ENCODE measurements around the gene GALNTL6. TPM values are rescaled to one million over a fixed set of nuclear protein-coding genes. Genes with fewer than 3 reads are reported as not detected.

The GALNTL6 gene
- total RNA-seq, 2 donors from 2014 or later = 0.19 to 0.20 TPM

- TF ChIP-seq CTCF (IDR thresholded peaks at IDR 0.05) = no peak
- no peak for DNase-seq
- H3K9me3 ChIP-seq = no peaks in the 10 kb centered on the region
- H3K4me1 ChIP-seq = no peaks in the 10 kb centered on the region
- H3K27ac ChIP-seq = no peak overlapping the region
- intact Hi-C loops (cut with DNase I) = no loop called here
- H3K4me3 ChIP-seq = no peak overlapping the region
- no peaks in the 10 kb centered on the region for H3K36me3 ChIP-seq
- no peak overlapping the region for H3K9ac ChIP-seq (ENCODE audit: low read depth in 2 of 2, low read length in 2 of 2)
- H3K27me3 ChIP-seq = no peaks in the 10 kb centered on the region
Observed at GRCh38 chr4:172578712-172579111, 765.5 kb downstream of the GALNTL6 start.

- Histone ChIP-seq H3K4me1 (no peaks in the 10 kb centered on the region), H3K36me3 (no peaks in the 10 kb centered on the region), H3K9me3 (no peaks in the 10 kb centered on the region), H3K9ac (ENCODE audit: low read depth in 2 of 2, low read length in 2 of 2) (no peak overlapping the region), H3K27me3 (no peaks in the 10 kb centered on the region), H3K27ac (no peak overlapping the region), H3K4me3 (no peak overlapping the region)
- intact Hi-C loops (cut with DNase I) = no loop called here
- no peak for TF ChIP-seq CTCF (IDR thresholded peaks at IDR 0.05)
- DNase-seq = no peak
Observed at GRCh38 chr4:172584816-172585215, 771.6 kb downstream of the GALNTL6 start.

- Histone ChIP-seq H3K27me3 (no peaks in the 10 kb centered on the region), H3K4me1 (no peaks in the 10 kb centered on the region), H3K9ac (ENCODE audit: low read depth in 2 of 2, low read length in 2 of 2) (no peak overlapping the region), H3K9me3 (no peaks in the 10 kb centered on the region), H3K27ac (no peak overlapping the region), H3K36me3 (no peaks in the 10 kb centered on the region), H3K4me3 (no peak overlapping the region)
- peak; percentile 32 for TF ChIP-seq CTCF (IDR thresholded peaks at IDR 0.05)
- no peak for DNase-seq
- intact Hi-C loops (cut with DNase I) = no loop called here
Observed at GRCh38 chr4:172596206-172596605, 783.0 kb downstream of the GALNTL6 start.

- Histone ChIP-seq H3K4me1 (no peaks in the 10 kb centered on the region), H3K27me3 (no peaks in the 10 kb centered on the region), H3K9me3 (no peaks in the 10 kb centered on the region), H3K9ac (ENCODE audit: low read depth in 2 of 2, low read length in 2 of 2) (no peak overlapping the region), H3K27ac (no peak overlapping the region), H3K4me3 (no peak overlapping the region), H3K36me3 (no peaks in the 10 kb centered on the region)
- intact Hi-C loops (cut with DNase I) = no loop called here
- no peak for TF ChIP-seq CTCF (IDR thresholded peaks at IDR 0.05)
- no peak for DNase-seq
Observed at GRCh38 chr4:172599554-172599953, 786.4 kb downstream of the GALNTL6 start.

- no peak for TF ChIP-seq CTCF (IDR thresholded peaks at IDR 0.05)
- intact Hi-C loops (cut with DNase I) = no loop called here
- H3K27me3 ChIP-seq = no peaks in the 10 kb centered on the region
- H3K36me3 ChIP-seq = no peaks in the 10 kb centered on the region
- H3K27ac ChIP-seq = no peak overlapping the region
- H3K9ac ChIP-seq (ENCODE audit: low read depth in 2 of 2, low read length in 2 of 2) = no peak overlapping the region
- no peak for DNase-seq
- no peak overlapping the region for H3K4me3 ChIP-seq
- H3K4me1 ChIP-seq = no peaks in the 10 kb centered on the region
- H3K9me3 ChIP-seq = no peaks in the 10 kb centered on the region
Observed at GRCh38 chr4:172601195-172601594, 788.0 kb downstream of the GALNTL6 start.

- H3K9me3 ChIP-seq = no peaks in the 10 kb centered on the region
- no peak overlapping the region for H3K4me3 ChIP-seq
- intact Hi-C loops (cut with DNase I) = no loop called here
- H3K27me3 ChIP-seq = no peaks in the 10 kb centered on the region
- no peak overlapping the region for H3K27ac ChIP-seq
- no peak overlapping the region for H3K9ac ChIP-seq (ENCODE audit: low read depth in 2 of 2, low read length in 2 of 2)
- DNase-seq = no peak
- no peaks in the 10 kb centered on the region for H3K4me1 ChIP-seq
- TF ChIP-seq CTCF (IDR thresholded peaks at IDR 0.05) = no peak
- H3K36me3 ChIP-seq = no peaks in the 10 kb centered on the region
Observed at GRCh38 chr4:172619218-172619617, 806.0 kb downstream of the GALNTL6 start.
